B cell (primary cell): Measurements from ENCODE around the gene MED16. TPM values are rescaled to one million over a fixed set of nuclear protein-coding genes. Genes with fewer than 3 reads are reported as not detected.

Source experiments
- ATAC-seq: fragments of 200-7000 bp; cut with Tn5 transposase; one replicate; pipeline ENCODE4 v1.10.0; 2021; ENCODE audit warnings: low read depth, mild to moderate bottlenecking, moderate number of reproducible peaks, moderate library complexity
- CTCF ChIA-PET: fragments of 350-600 bp; sonication (Branson Sonifier 250); formaldehyde crosslinking; loops from one replicate; lab custom pipeline; 2021; ENCODE audit warnings: antibody characterized with exemption, inconsistent platforms; lab: Charles Lee
- POLR2A ChIA-PET: fragments of 350-600 bp; sonication (Branson Sonifier 250); formaldehyde crosslinking; loops from one replicate; lab custom pipeline; 2021; ENCODE audit warnings: antibody characterized with exemption; lab: Charles Lee
- DNase-seq: peaks from one replicate; pipeline ENCODE4 v3.0.0; 2013
- H2AFZ ChIP-seq: 2 replicates; pipeline ENCODE4 v1.6.1; 2012; ENCODE audit warnings: mild to moderate bottlenecking, low read depth, low read length; ENCODE audit not compliant: insufficient read depth, poor library complexity, severe bottlenecking
- H3K27ac ChIP-seq, 2 donors: 1 replicate in 1 of 2; 2 replicates in 1 of 2; pipeline ENCODE4 v1.5.1; 2012 to 2013; ENCODE audit warnings: low read length in 2 of 2, mild to moderate bottlenecking in 2 of 2, moderate library complexity in 1 of 2
- H3K27me3 ChIP-seq, 4 experiments: fragments of 200-600 bp in 1 of 4; sonication (generic) in 1 of 4; replicated peaks in 1 of 4; 1 replicate in 2 of 4; 2 replicates in 2 of 4; pipeline versions ENCODE4 v1.6.1 to v1.7.0; 2013 to 2016; ENCODE audit warnings: low read length in 3 of 4, mild to moderate bottlenecking in 2 of 4, mixed read lengths in 1 of 4, moderate library complexity in 1 of 4; ENCODE audit not compliant: insufficient read depth in 4 of 4, control insufficient read depth in 3 of 4; ENCODE audit errors: control extremely low read depth in 1 of 4
- H3K36me3 ChIP-seq, 2 experiments: replicated peaks in 1 of 2; 1 replicate in 1 of 2; 2 replicates in 1 of 2; pipeline versions ENCODE4 v1.6.1 to v1.7.1; 2013; ENCODE audit warnings: low read length in 1 of 2; ENCODE audit not compliant: insufficient read depth in 2 of 2, control insufficient read depth in 1 of 2; ENCODE audit errors: control extremely low read depth in 1 of 2, extremely low read depth in 1 of 2
- H3K4me1 ChIP-seq, 2 donors: fragments of 200-600 bp in 1 of 2; sonication (generic) in 1 of 2; 1 replicate in 1 of 2; 2 replicates in 1 of 2; pipeline versions ENCODE4 v1.5.1 to v1.6.1; 2013 to 2017; ENCODE audit warnings: low read length in 2 of 2; ENCODE audit not compliant: control insufficient read depth in 2 of 2, insufficient read depth in 2 of 2
- H3K4me2 ChIP-seq: replicated peaks from 2 replicates; pipeline ENCODE3; 2012; ENCODE audit warnings: mild to moderate bottlenecking, low read depth, low read length; ENCODE audit not compliant: poor library complexity, severe bottlenecking
- H3K4me3 ChIP-seq, 5 experiments: fragments of 200-600 bp in 1 of 5; sonication (generic) in 1 of 5; 1 replicate in 3 of 5; 2 replicates in 2 of 5; pipeline versions ENCODE4 v1.5.1 to v1.7.0; 2011 to 2016; ENCODE audit warnings: low read length in 4 of 5, mild to moderate bottlenecking in 4 of 5, low read depth in 2 of 5, control low read depth in 1 of 5, moderate library complexity in 1 of 5; ENCODE audit not compliant: insufficient read depth in 1 of 5; ENCODE audit errors: control extremely low read depth in 1 of 5, extremely low read depth in 1 of 5
- H3K79me2 ChIP-seq: fragments of 200-600 bp; sonication (generic); one replicate; pipeline ENCODE4 v1.6.0; 2016; ENCODE audit warnings: low read length; ENCODE audit not compliant: control insufficient read depth, insufficient read depth
- H3K9ac ChIP-seq: fragments of 200-600 bp; sonication (generic); 2 replicates; pipeline ENCODE4 v1.6.1; 2017; ENCODE audit warnings: mild to moderate bottlenecking, low read length, moderate library complexity
- H3K9me3 ChIP-seq, 3 donors: one replicate each; pipeline versions ENCODE4 v1.6.1 to v1.7.1; 2013; ENCODE audit warnings: low read length in 2 of 3; ENCODE audit not compliant: control insufficient read depth in 2 of 3, insufficient read depth in 1 of 3; ENCODE audit errors: control extremely low read depth in 1 of 3
- H4K20me1 ChIP-seq: 2 replicates; pipeline ENCODE4 v1.6.0; 2012; ENCODE audit warnings: mild to moderate bottlenecking, low read length; ENCODE audit not compliant: insufficient read depth, control insufficient read depth, poor library complexity, severe bottlenecking
- H3K27ac Mint-ChIP-seq: one replicate; pipeline ENCODE4 v1.8.0; 2021; ENCODE audit warnings: mixed read lengths
- H3K27me3 Mint-ChIP-seq: one replicate; pipeline ENCODE4 v1.8.0; 2021; ENCODE audit warnings: mixed read lengths
- H3K4me1 Mint-ChIP-seq: one replicate; pipeline ENCODE4 v1.8.0; 2021; ENCODE audit warnings: mixed read lengths
- H3K4me3 Mint-ChIP-seq: one replicate; pipeline ENCODE4 v1.8.0; 2021; ENCODE audit warnings: mixed read lengths
- H3K9me3 Mint-ChIP-seq: one replicate; pipeline ENCODE4 v1.8.0; 2022; ENCODE audit warnings: mixed read lengths; ENCODE audit not compliant: insufficient read depth
- EZH2 ChIP-seq: IDR thresholded peaks from 2 replicates; pipeline ENCODE4 v1.6.1; 2012; ENCODE audit warnings: borderline replicate concordance, low read depth, mild to moderate bottlenecking, moderate library complexity, low read length; ENCODE audit not compliant: insufficient read depth, poor library complexity, severe bottlenecking
- WGBS: methylation state at CpG from one replicate; pipeline ENCODE4 v1.1.5; 2013; ENCODE audit warnings: missing lambda C conversion rate; ENCODE audit not compliant: insufficient coverage; 5-methylcytosine and 5-hydroxymethylcytosine counted together
- intact Hi-C: fragments of 100-400 bp; cut with micrococcal nuclease; formaldehyde crosslinking; loops from one replicate; pipeline ENCODE4 v1.10.0; 2022
- polyA plus RNA-seq: library from polyadenylated mRNA; depleted of rRNA; stranded (reverse); fragments of >200 nt; gene quantifications from 2 replicates; pipeline ENCODE4 v1.2.3, GENCODE V29; 2012
- total RNA-seq, 2 donors: library from RNA; stranded (reverse); fragments of 120-200 nt in 1 of 2; gene quantifications; 1 replicate in 1 of 2; 2 replicates in 1 of 2; pipeline versions ENCODE4 v1.2.3 to v1.2.4, GENCODE V29; 2013 to 2022
- TF ChIP-seq, protein P1 (sequence below): fragments of 200-600 bp; IDR thresholded peaks from one replicate; pipeline ENCODE4 v1.8.0; 2022; ENCODE audit warnings: antibody characterized with exemption, mild to moderate bottlenecking

The MED16 gene
- total and polyA plus RNA-seq, 2 donors (not counting 1 experiment from before 2014, with no cell fraction given) = 85.0 to 85.3 TPM

- no peak within 1 kb of the TSS for H3K4me3 Mint-ChIP-seq
- H3K9me3 ChIP-seq = peaks cover 0 to 4% (median 0%) of the 10 kb centered on the region in 3 donors
- no peaks in the 10 kb centered on the region for H4K20me1 ChIP-seq
- H2AFZ ChIP-seq = no peak within 1 kb of the TSS
- no peaks in the 10 kb centered on the region for H3K36me3 ChIP-seq
- no peak for DNase-seq
- peaks cover 18% of the 10 kb centered on the region for H3K27me3 Mint-ChIP-seq
- H3K4me1 ChIP-seq = peaks cover 2 to 8% of the 10 kb centered on the region in 2 donors
- H3K27me3 ChIP-seq = peaks cover 0 to 37% (median 12%) of the 10 kb centered on the region in 4 experiments
- H3K27ac Mint-ChIP-seq = no peak within 1 kb of the TSS
- POLR2A ChIA-PET = no interaction called here
- H3K9me3 Mint-ChIP-seq = peaks cover 2% of the 10 kb centered on the region
- H3K9ac ChIP-seq = no peak within 1 kb of the TSS
- no peak within 1 kb of the TSS for H3K4me2 ChIP-seq
- no peak within 1 kb of the TSS for H3K4me3 ChIP-seq
- H3K79me2 ChIP-seq = no peaks in the 10 kb centered on the region
- CTCF ChIA-PET = no interaction called here
- no peak for TF ChIP-seq EZH2
- TF ChIP-seq, protein P1, sequence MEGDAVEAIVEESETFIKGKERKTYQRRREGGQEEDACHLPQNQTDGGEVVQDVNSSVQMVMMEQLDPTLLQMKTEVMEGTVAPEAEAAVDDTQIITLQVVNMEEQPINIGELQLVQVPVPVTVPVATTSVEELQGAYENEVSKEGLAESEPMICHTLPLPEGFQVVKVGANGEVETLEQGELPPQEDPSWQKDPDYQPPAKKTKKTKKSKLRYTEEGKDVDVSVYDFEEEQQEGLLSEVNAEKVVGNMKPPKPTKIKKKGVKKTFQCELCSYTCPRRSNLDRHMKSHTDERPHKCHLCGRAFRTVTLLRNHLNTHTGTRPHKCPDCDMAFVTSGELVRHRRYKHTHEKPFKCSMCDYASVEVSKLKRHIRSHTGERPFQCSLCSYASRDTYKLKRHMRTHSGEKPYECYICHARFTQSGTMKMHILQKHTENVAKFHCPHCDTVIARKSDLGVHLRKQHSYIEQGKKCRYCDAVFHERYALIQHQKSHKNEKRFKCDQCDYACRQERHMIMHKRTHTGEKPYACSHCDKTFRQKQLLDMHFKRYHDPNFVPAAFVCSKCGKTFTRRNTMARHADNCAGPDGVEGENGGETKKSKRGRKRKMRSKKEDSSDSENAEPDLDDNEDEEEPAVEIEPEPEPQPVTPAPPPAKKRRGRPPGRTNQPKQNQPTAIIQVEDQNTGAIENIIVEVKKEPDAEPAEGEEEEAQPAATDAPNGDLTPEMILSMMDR = no peak
- 68% methylated on average over 22 of the region's 24 CpGs for WGBS
- no peak within 1 kb of the TSS for H3K27ac ChIP-seq
- peaks cover 9% of the 10 kb centered on the region for H3K4me1 Mint-ChIP-seq
- intact Hi-C loops = no loop called here
- ATAC-seq = no peak
Observed at GRCh38 chr19:840519-841206, 52.3 kb downstream of the MED16 start, which contains the start of gene PRTN3. Gene PRTN3 (plus strand): TSS chr19:840999. CDS start chr19:841009, 10 bp downstream.

- no peak for DNase-seq
- ChIA-PET CTCF (no interaction called here), POLR2A (no interaction called here)
- TF ChIP-seq EZH2 = no peak
- TF ChIP-seq, protein P1 = no peak
- WGBS = 86% methylated on average over 27 of the region's 36 CpGs
- no peak for ATAC-seq
- Mint-ChIP-seq H3K4me1 (no peaks in the 10 kb centered on the region), H3K4me3 (no peak overlapping the region), H3K9me3 (no peaks in the 10 kb centered on the region), H3K27me3 (peaks cover 15% of the 10 kb centered on the region), H3K27ac (no peak overlapping the region)
- H3K4me1 ChIP-seq = no peaks in the 10 kb centered on the region
- H3K27ac ChIP-seq = no peak overlapping the region
- H3K4me2 ChIP-seq = no peak overlapping the region
- no peaks in the 10 kb centered on the region for H3K36me3 ChIP-seq
- H2AFZ ChIP-seq = no peak overlapping the region
- H4K20me1 ChIP-seq = no peaks in the 10 kb centered on the region
- no peaks in the 10 kb centered on the region for H3K79me2 ChIP-seq
- no peak overlapping the region for H3K9ac ChIP-seq
- peaks cover 0 to 2% (median 0%) of the 10 kb centered on the region in 3 donors for H3K9me3 ChIP-seq
- intact Hi-C loops = no loop called here
- H3K27me3 ChIP-seq = peaks cover 0 to 22% (median under 1%) of the 10 kb centered on the region in 4 experiments
- no peak overlapping the region for H3K4me3 ChIP-seq
Observed at GRCh38 chr19:835210-835810, 57.7 kb downstream of the MED16 start.
